Myocyte (in vitro differentiated cells): Measurements from ENCODE around the gene HSD17B7. TPM values are rescaled to one million over a fixed set of nuclear protein-coding genes. Genes with fewer than 3 reads are reported as not detected.
A peak's percentile ranks its signal among the peaks of the same experiment; 100 is the strongest.
"Not testable (repeated sequence)": the region's sequence is repeated elsewhere in the genome, so short reads cannot be mapped to it uniquely, and the experiment has no call there.

Experiments
- DNase-seq: peaks from one replicate; pipeline ENCODE4 v3.0.0-alpha.2; 2012; ENCODE audit warnings: low read depth
- total RNA-seq: library from RNA; depleted of rRNA; stranded (reverse); fragments of >200 nt; gene quantifications from 2 replicates; pipeline ENCODE4 v1.2.3, GENCODE V29; 2014

HSD17B7 gene
- total RNA-seq, 1 donor from 2014 or later, result 19.8 TPM

DNA sequence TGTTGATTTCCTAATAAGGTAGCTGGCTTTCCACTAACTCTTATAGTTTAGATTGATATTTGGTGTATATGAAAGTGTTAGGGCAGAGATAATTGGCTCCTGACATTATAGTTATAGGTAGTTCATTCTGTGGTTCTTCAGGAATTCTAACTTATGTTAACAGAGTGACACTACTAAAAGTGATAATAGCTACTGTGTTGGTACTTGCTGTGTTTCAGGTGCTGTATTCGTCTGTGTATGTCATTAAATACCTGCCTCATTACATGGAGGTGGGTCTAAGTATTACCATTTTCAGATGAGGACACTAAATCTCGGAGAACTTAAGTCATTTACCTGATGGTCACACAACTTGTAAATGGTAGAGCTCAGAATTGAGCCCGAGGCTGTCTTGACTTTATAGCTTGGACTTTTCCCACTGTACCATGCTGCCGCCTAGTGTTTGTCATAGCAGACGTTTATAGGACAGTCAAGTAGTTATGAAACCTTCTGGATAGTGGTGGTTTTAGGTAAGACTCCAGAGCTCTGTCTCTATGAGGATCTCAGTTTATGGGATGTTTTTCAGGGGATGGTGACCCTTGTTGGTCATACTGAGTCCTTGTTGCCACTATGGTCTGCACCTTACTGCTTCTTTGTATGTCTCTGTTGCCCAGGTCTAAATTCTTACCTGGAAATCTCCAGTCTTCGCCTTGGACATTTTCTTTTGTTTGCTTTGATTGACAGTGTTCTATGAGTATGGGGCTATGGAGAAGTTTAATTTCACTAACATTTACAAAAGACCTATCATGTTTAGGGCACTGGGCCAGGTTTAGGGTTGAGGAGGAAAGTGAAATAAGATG, 9.7 kb downstream of the HSD17B7 start:
- DNase-seq, result peak; percentile 75

DNA sequence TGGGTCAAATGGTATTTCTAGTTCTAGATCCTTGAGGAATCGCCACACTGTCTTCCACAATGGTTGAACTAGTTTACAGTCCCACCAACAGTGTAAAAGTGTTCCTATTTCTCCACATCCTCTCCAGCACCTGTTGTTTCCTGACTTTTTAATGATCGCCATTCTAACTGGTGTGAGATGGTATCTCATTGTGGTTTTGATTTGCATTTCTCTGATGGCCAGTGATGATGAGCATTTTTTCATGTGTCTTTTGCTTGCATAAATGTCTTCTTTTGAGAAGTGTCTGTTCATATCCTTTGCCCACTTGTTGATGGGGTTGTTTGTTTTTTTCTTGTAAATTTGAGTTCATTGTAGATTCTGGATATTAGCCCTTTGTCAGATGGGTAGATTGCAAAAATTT, 17.0 kb downstream of the HSD17B7 start:
- not testable (repeated sequence) for DNase-seq

DNA sequence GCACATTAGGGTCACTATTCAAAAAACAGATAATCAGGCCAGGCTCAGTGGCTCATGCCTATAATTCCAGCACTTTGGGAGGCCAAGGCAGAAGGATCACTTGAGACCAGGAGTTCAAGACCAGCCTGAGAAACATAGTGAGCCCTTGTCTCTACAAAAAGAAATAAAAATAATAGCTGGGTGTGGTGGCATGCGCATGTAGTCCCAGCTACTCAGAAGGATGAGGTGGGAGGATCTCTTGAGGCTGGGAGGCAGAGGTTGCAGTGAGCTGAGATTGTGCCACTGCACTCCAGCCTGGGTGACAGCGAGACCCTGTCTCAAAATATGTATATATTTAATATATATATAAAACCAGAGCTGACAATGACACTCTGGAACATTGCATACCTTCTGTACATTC, 21.9 kb downstream of the HSD17B7 start:
- DNase-seq, result not testable (repeated sequence)

DNA sequence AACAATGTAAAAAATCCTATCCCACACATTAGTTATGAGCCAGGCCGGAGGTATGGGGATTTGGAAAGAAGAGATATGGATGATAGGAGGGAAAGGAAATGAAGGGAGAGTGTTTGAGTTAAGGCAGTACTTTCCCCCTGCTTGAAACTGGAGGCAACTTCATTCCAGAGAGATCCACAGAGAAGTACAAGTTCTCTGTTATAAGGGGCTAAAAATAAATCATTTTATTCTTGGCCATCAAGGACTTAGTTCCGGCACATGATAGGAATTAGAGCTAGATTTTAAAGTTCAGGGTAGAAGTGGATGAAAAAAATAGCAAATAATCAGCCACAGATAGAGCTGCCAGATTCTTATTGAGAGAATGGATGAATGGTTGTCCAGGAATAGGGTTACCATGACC, 27.6 kb downstream of the HSD17B7 start:
- DNase-seq, result not testable (repeated sequence)

DNA sequence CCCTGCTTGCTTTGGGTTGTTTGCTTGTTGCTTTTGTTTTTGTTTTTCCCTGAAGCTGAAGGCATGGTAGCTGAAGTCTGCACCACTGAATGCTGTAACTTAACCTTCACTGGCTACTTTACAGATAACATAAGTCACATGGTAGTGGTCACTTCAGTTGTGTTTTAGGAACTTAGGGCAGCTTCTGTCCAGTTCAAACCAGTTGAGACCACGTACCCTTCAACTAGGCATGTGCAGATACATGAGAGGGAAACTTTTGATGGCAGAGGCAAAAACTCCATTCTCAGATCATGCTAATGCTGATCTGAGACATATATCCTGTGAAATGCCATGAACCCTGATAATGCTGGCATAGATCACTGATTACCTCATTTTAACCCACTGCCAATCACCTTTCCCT, 28.2 kb downstream of the HSD17B7 start:
- DNase-seq, result peak; percentile 2

DNA sequence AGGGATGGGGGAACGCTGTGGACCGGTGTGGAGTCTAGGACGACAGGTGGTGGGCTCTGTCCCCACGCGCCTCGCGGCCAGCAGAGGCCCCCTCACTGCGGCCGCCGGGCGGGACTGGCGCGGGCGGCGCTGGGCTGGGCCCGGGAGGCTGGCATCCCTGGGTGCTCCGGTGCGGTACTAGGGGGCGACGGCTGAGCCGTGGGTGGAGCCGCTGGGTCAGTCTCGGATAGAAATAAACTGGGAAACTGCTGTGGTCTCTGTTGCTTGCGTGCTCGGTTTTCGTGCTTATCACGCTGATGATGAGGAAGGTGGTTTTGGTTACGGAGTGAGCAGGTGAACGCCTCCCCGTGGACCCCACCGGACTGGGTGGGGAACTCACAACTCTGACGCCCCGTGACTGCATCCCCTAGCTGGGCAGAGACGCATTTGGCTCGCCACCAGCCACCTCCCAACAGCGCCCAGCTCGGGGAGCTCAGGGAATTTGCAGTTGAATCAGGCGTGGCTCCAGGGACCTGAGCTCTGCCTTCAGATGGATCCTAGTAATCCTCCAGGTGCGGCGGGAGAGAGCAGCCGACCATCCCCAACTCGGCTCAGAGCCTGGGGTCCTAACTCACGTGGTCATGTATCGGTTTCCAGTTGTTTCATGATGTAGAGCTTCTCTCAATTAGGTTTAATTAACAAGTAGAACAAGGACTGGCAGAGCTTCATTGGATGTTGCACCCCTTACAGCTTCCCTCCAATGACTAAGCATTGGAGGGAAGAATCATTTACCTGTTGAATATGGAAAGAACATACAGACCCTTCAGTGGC, 32.1 kb downstream of the HSD17B7 start:
- DNase-seq, result peak; percentile 15

DNA sequence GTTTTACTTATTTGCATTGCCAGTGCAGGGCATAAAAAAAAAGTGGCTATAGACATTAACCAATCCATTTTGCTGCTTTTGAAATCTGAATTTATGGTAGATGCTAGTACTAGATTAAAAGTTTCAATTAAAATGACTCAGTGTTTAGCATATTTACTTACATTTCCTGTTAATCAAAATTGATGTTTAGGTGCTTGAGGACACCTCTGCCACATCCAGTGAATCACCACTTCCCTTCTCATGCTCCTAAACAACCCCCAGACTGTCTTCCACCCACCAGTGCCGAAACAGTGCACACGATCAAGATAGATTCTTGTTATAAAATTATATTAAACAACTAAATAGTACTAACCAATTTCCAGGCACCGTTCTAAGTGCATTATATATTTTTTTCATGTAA, 32.7 kb downstream of the HSD17B7 start:
- no peak for DNase-seq

DNA sequence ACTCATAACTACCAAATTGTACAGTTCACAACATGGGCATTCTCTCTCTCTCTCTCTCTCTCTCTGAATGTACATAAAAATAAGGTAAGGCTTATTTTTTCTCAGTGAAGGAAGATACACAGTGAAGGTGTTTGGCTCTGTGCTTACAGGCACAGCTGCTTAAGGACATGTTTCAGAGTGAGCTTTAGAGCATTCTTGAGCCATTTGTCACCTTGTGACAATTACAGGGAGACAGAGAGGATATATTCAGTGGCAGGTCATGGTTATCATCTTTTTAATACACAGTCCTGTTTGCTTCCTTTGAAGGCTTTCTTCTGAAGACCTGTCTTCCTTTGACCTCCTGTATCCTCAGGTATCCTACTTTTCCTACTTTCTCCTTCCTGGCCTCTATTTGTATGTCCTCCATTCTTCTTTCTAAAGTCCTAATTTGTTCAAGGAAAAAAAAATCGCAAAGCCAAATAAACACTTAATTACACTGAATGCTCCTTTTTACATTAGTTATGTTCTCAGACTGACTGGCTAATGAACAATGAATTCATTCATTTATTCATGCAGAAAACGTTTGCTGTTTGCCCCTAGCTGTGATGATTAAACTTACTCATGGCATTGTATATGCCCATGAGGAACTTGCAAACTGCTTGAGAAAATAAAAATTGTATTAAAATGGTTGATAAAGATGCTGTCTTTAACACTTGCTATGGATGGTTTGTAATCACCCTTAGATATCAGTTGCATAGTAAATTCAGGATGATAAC, 33.4 kb downstream of the HSD17B7 start:
- DNase-seq, result peak; percentile 7

DNA sequence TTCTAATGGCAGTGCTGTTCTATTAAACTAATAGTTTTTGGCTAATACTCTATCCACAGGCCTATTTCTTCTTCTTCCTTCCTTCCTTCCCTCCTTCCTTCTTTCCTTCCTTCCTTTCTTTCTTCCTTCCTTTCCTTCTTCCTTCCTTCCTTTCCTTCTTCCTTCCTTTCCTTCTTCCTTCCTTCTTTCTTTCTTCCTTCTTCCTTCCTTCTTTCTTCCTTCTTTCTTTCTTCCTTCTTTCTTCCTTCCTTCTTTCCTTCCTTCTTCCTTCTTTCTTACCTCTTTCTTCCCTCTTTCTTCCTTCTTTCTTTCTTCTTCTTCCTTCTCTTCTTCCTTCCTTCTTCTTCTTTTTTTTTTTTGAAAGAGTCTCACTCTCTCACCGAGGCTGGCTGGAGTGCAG, 38.8 kb downstream of the HSD17B7 start:
- no peak for DNase-seq

DNA sequence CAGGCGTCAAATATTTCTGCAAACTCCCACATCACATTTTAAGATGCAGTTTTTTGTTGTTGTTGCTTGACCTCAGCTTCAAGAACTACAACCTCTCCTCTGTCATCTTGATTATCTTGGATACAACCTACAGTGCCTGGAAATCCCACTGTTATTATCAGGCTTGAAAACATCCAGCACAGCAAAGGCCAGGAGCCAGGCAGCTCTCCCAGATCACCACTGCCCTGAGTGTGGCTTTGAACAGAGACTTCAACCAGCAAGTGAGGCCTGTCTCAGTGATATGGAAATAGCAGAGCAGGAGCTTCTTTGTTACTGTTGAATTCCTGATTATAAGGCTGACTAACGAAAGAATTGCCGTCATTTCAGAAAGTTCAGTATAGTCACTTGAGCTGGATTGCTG, 42.0 kb downstream of the HSD17B7 start:
- DNase-seq, result no peak

DNA sequence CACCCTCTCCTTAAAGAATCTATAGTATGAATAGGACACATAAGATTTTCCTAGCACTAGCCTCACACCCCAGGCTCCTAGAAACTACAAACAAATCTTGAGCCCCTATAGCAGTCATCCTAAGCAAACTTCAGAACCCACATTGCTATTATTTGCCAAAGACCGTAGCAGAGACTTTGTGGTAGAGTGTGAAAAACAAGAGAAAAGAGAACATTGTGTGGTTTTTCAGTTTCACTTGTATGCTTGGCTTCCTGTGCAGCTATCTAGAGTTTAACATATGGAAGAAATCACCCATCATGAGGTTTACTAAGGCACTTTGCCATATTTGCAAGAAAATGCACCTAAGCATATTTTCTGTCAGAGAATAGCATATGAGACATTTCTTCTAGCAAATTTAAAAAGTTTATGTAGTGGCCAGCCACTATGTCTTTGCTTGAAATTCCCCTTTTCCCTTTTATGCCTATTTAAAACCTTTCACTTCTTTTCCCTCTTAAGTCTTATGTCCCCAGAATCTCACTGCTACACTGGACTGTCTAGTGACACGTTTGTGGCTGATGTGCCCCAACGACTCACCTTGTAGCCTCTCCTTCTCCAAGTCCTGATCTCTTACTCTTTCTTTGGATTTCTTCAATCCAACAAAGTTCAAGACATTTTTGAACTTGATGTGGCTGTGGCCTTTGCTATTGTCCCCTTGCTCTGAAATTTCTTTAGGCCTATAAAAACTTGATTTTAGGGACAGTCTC, 44.8 kb downstream of the HSD17B7 start:
- no peak for DNase-seq

DNA sequence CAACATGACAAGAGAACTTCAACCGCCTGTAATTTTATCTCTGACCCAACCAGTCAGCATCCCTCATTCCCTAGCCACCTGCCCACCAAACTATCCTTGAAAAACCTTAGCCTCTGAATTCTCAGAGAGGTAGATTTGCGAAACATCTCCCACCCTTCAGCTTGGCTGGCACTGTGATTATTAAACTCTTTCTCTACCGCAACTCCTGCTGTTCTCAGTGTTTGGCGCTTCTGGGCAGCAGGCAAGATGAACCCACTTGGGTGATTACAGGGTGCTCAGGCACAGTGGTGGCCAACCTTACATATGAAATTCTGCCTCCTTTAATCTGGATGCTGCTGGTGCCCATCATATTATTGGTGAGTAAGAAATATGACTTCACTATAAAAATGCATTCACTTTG, 48.4 kb downstream of the HSD17B7 start:
- DNase-seq, result no peak

DNA sequence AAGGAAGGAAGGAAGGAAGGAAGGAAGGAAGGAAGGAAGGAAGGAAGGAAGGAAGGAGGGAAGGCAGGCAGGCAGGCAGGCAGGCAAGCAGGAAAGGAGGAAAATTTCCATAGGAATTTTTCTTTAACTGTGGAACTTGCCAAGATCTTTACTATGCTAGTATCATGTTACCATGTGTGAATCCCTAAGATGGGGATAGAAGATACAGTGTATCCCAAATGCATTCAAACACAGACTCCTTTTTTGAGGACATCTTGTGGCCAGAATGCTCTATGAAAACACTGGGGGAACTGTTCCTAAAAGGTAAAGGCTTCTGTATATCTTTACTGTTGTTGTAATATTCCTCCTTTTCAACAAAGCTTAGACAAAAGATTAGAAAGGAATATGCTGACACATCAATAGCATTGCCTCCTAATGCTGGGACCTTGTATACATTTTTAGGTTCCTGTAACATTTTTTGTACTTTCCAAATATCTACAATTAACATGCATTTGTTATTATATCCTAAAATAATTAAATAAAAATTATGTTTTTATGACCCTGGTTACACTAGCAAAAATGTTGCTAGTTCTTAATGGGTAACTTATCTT, 49.8 kb downstream of the HSD17B7 start:
- DNase-seq, result no peak

DNA sequence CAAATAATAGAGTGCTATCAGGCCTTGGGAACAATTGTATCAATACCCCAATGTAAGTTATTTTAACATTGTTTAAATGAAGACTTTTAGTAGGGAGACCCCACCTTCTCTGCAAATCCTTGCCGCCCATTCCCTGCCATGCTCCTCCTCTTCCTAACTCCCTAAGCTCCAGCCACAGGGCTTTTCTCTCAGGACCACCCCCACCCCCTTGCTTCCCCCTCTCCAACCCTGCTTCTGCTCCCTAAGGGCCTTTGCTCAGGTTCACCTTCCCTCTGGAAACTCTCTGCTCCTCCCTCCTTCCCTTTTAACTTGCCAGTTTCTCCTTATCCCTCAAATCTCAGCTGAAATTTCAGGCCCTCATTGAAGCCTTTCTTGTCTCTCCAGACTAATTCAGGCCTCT, 53.7 kb downstream of the HSD17B7 start:
- DNase-seq, result no peak

DNA sequence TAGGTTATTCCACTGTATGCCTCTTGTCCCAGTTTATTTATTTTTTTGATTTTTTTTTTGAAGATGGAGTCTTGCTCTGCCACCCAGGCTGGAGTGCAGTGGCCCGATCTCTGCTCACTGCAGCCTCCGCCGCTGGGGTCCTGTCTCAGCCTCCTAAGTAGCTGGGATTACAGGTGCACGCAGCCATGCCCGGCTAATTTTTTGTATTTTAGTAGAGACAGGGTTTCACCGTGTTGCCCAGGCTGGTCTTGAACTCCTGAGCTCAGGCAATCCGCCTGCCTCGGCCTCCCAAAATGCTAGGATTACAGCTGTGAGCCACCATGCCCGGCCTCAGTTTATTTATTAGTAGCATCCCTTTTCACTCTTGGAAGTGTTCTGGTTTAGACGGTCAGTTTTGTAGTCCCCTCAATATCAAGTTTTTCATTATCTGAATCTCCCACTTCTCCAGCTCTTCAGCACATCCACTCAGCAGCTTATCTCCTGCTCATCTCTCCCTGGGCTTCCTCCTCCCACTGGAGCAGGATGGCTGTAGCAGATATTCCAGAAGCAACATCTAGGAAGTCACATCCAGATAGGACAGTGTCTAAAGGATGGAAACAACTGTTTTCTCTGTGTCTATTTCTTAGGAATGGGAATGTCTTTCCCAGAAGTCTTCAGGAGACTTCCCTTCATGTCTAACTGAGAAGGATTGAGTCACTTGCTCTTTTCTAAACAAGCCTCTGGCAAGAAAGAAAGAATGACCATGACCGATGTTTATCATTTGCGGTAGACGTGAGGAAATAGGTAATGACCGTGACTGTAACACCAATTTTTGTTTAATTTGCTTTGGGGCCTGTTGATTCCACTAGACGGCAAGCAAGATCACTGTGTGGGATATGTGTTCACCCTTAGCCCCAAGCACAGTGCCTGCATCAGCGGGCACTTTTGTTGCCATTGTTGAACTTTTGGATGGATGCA, 56.0 kb downstream of the HSD17B7 start:
- DNase-seq, result no peak

DNA sequence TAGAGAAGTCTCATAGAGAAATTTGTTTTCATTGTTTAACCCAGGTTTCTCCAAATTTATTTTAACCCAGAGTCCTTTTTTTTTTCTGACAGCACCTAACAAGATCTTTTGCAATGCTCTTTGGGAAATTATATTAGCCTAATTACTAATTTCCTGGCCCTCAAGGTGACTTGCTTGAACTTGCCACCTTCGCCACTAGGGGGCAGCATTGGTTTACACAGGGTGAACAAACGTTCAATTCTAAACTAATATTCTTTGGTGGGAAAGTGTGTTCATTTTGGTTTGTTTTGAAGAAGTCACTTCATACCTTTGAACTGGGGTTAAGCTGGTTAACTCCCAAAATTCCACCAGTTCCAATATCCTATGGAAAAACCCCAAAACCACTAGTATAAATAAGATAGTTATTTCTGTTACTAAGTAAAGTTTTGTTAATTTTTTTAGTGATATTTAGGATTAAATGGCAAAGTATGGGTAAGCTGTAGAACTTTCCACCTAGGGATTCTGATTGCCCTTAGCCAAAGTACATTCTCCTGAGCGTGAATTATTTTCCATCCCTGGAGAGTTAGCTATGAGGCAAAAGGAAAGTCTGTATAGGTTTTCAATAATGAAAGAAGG, 57.4 kb downstream of the HSD17B7 start:
- peak; percentile 79 for DNase-seq

DNA sequence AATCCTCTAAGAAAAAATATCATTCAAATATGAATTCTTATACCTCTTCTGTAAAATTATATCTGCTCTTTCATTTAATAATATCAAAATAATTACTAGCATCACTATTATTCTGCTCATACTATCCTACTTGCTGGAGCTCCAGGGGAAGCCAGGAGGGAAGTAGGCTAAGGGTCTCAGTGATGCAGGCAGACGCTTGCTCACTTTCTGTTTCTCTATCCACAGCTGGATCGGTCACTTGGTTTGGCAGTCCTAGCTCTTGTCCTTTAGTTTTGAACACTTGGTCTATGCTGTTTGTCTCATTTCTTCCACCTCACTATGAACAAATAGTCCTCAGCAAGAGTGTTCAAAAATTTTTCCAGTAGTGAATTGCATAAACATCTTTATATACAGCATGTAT, 59.2 kb downstream of the HSD17B7 start:
- no peak for DNase-seq

DNA sequence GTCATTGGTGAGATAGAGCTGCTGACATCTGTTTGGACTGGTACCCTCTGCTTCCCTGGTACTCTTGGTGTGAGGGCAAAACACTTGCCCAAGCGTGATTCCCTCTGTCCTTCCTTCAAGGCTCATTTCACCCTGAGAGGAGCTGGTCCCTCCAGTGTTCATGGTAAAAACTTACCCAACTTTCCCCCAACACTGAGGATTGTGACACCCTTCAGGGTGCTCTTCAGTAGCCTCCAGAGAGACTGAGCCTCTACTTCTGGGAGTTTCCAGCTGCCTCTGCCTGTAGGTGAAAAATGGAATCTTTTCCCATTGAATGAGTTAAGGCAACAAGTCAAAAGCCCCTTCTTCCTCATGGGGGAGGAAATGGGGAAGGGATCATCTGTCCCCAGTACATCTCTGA, 60.8 kb downstream of the HSD17B7 start:
- no peak for DNase-seq

DNA sequence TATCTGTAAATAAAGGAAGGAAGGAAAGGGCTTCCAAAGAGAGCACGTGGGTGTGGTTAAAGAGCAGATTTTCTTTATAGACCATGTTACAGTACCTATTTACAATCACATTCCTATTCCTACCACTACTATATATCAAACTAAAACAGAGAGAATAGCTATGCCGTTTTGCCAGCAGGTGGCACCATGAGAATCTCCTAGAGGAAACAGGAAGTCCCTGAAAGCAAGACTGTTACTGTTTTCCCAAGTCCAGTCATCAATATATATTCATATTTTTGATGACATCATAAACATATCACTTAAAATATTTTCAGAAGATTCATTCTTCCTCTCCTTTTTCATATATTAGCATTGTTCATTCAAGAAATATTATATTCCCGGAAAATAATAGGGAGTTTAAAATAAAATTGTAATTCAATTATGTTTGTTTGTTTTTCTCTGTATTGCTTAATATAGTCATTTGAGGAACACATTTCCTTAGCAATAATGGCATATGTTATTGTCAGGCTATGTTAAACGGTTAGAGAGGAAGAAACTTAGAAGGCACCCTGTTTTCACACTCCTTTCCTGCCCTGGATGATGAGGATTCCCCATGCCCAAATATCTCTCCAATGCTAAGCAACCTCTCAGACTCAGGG, 63.9 kb downstream of the HSD17B7 start:
- peak; percentile 79 for DNase-seq
